ENCODE measurements around the gene PDXK.

The PDXK gene

DNA sequence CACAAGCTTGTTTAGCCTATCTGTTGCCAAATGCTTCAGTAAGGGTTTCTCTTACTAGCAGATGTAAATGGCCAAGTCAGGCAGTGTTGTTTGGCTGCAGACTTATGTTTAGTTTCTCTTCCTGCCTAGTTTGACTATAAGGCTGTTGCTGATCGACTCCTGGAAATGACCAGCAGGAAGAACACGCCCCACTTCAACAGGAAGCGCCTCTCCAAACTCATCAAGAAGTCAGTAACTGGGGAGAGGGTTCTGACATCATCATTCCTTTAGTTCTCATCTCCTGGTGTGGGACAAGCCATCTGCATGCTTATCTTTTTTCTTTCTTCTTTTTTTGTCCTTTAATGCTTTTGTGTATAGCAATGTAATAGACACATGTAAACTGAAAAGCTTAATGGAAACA, 34.5 kb upstream of the PDXK start:
- no peak for FAIRE-seq
- no peak for DNase-seq (ENCODE audit: insufficient read length, low spot score)
- TF ChIP-seq CTCF (IDR thresholded peaks at IDR 0.05; ENCODE audit: insufficient read depth, missing control alignments): no peak

GRCh38 chr21:43686811-43687565, 31.9 kb upstream of the PDXK start:
- DNase-seq (ENCODE audit: insufficient read length, low spot score) (no peak), FAIRE-seq (no peak)
- TF ChIP-seq CTCF (IDR thresholded peaks at IDR 0.05; ENCODE audit: insufficient read depth, missing control alignments): no peak

- no peak for TF ChIP-seq CTCF (IDR thresholded peaks at IDR 0.05; ENCODE audit: insufficient read depth, missing control alignments)
- FAIRE-seq (no peak), DNase-seq (ENCODE audit: insufficient read length, low spot score) (no peak)
Measured at GRCh38 chr21:43687566-43688399, 31.1 kb upstream of the PDXK start.

- FAIRE-seq (no peak), DNase-seq (ENCODE audit: insufficient read length, low spot score) (no peak)
- TF ChIP-seq CTCF (IDR thresholded peaks at IDR 0.05; ENCODE audit: insufficient read depth, missing control alignments): no peak
Measured at GRCh38 chr21:43688906-43689305, 30.0 kb upstream of the PDXK start.

- TF ChIP-seq CTCF (IDR thresholded peaks at IDR 0.05; ENCODE audit: insufficient read depth, missing control alignments): no peak
- DNase-seq (ENCODE audit: insufficient read length, low spot score): no peak
- no peak for FAIRE-seq
Measured at GRCh38 chr21:43689556-43690337, 29.2 kb upstream of the PDXK start.

GRCh38 chr21:43690346-43690745, 28.6 kb upstream of the PDXK start:
- no peak for TF ChIP-seq CTCF (IDR thresholded peaks at IDR 0.05; ENCODE audit: insufficient read depth, missing control alignments)
- no peak for DNase-seq (ENCODE audit: insufficient read length, low spot score)
- no peak for FAIRE-seq
